Osteocyte (in vitro differentiated cells): ENCODE data around the gene PAQR7. TPM values are rescaled to one million over a fixed set of nuclear protein-coding genes. Genes with fewer than 3 reads are reported as not detected.

Experiments
- DNase-seq: peaks from one replicate; pipeline ENCODE4 v3.0.0; 2021; ENCODE audit warnings: mixed read lengths; ENCODE audit not compliant: unreplicated experiment; ENCODE audit errors: extremely low spot score
- H3K27ac Mint-ChIP-seq: one replicate; pipeline ENCODE4 v1.8.0; 2021; ENCODE audit warnings: mild to moderate bottlenecking, mixed read lengths; ENCODE audit not compliant: unreplicated experiment
- H3K27me3 Mint-ChIP-seq: one replicate; pipeline ENCODE4 v1.8.0; 2021; ENCODE audit warnings: mixed read lengths; ENCODE audit not compliant: unreplicated experiment
- H3K36me3 Mint-ChIP-seq: one replicate; pipeline ENCODE4 v1.8.0; 2021; ENCODE audit warnings: mixed read lengths; ENCODE audit not compliant: unreplicated experiment
- H3K4me1 Mint-ChIP-seq: one replicate; pipeline ENCODE4 v1.8.0; 2021; ENCODE audit warnings: mixed read lengths; ENCODE audit not compliant: unreplicated experiment
- H3K4me3 Mint-ChIP-seq: one replicate; pipeline ENCODE4 v1.8.0; 2021; ENCODE audit warnings: mild to moderate bottlenecking, moderate library complexity, mixed read lengths; ENCODE audit not compliant: unreplicated experiment
- H3K9me3 Mint-ChIP-seq: one replicate; pipeline ENCODE4 v1.8.0; 2021; ENCODE audit warnings: mixed read lengths; ENCODE audit not compliant: unreplicated experiment
- CTCF ChIP-seq: fragments of 200-600 bp; sonication (generic); IDR thresholded peaks from 2 replicates; pipeline ENCODE4 v1.5.0; 2021; ENCODE audit warnings: antibody characterized with exemption, mild to moderate bottlenecking, moderate library complexity
- total RNA-seq: library from RNA; stranded (reverse); gene quantifications from 2 replicates; pipeline ENCODE4 v1.2.1, GENCODE V29; 2021

The PAQR7 gene
- total RNA-seq, 1 donor from 2014 or later: 11.0 TPM

DNA sequence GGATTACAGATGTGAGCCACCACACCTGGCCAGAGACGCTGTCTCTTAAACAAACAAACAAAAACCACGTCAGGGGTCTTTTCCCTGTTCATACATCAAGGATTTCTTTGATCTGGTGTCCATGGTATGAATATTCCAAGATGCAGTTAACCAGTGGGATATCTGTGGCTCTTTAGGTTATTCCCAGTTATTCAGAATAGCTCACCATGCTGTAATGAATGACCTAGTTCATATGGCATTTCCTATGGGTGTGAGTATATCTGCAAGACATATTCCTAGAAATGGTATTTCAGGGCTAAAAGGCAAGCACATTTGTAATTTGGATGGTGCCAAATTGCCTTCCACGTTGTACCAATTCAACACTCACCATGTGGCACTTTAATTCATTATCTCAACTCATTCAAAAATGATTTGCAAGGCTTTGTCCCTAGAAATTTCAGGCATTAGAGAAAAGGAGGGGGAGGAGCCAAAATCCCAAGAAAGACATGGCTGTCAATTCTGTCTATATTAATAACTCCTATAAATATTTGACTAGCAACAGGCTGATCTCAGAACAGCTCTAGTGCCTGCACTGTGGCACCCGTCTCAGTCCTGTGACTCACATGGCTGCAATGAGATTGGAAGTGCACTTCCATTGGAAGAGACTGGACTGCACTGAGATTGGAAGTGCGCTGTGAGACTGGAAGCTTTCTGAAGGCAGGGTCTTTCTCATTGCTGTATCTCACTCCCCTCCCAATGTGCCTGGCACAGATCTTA, 36.7 kb upstream of the PAQR7 start:
- no peak for TF ChIP-seq CTCF
- DNase-seq: no peak
- no peaks in the 10 kb centered on the region for H3K9me3 Mint-ChIP-seq
- peaks cover 11% of the 10 kb centered on the region for H3K4me1 Mint-ChIP-seq
- no peak overlapping the region for H3K27ac Mint-ChIP-seq
- H3K27me3 Mint-ChIP-seq: no peaks in the 10 kb centered on the region
- H3K4me3 Mint-ChIP-seq: no peak overlapping the region
- H3K36me3 Mint-ChIP-seq: no peaks in the 10 kb centered on the region

DNA sequence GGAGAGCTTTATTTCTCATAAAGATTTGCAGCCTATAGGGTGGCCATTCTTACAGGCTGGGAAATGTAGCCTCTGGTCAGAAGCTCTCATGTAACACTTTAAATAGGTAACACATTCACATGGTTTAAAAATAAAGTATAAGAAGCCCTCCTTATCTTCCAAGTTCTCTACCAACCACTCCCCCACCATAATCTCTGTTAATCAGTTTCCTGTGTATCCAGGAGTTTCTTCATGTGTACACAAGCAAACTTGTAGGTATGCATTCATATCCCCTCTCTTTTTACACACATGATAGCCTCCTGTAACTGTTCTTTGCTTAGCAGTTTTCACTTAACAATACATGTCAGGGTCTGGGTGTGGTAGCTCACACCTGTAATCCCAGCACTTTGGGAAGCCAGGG, 35.7 kb upstream of the PAQR7 start:
- Mint-ChIP-seq H3K27ac (no peak overlapping the region), H3K36me3 (no peaks in the 10 kb centered on the region), H3K4me1 (peaks cover 11% of the 10 kb centered on the region), H3K4me3 (no peak overlapping the region), H3K9me3 (no peaks in the 10 kb centered on the region), H3K27me3 (no peaks in the 10 kb centered on the region)
- DNase-seq: no peak
- no peak for TF ChIP-seq CTCF

GRCh38 chr1:25909040-25909439, 33.5 kb upstream of the PAQR7 start:
- peaks cover 20% of the 10 kb centered on the region for H3K4me1 Mint-ChIP-seq
- no peak for TF ChIP-seq CTCF
- DNase-seq: no peak
- H3K27me3 Mint-ChIP-seq: no peaks in the 10 kb centered on the region
- H3K27ac Mint-ChIP-seq: no peak overlapping the region
- H3K4me3 Mint-ChIP-seq: no peak overlapping the region
- no peaks in the 10 kb centered on the region for H3K9me3 Mint-ChIP-seq
- no peaks in the 10 kb centered on the region for H3K36me3 Mint-ChIP-seq

DNA sequence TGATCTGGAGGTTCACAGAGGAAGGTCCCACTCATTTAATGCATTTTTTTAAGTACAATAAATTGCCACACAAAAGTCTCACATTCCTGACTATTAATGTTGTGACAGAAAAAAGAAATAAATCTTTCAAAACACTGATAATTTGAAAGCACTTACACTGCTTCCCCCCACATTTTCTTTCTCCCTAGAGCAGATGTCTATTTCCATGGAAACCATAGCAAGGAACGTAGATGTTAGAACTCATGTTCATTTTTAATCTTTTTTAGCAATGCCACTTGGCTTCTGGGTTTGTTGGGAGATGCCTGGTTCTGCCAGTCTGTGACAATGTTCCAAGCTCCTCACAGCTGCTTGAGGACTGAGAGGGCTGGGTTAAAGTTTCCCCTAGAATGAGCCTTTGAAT, 32.7 kb upstream of the PAQR7 start:
- H3K27me3 Mint-ChIP-seq: no peaks in the 10 kb centered on the region
- DNase-seq: no peak
- no peaks in the 10 kb centered on the region for H3K9me3 Mint-ChIP-seq
- H3K4me3 Mint-ChIP-seq: no peak overlapping the region
- H3K36me3 Mint-ChIP-seq: no peaks in the 10 kb centered on the region
- no peak overlapping the region for H3K27ac Mint-ChIP-seq
- no peak for TF ChIP-seq CTCF
- H3K4me1 Mint-ChIP-seq: peaks cover 27% of the 10 kb centered on the region

DNA sequence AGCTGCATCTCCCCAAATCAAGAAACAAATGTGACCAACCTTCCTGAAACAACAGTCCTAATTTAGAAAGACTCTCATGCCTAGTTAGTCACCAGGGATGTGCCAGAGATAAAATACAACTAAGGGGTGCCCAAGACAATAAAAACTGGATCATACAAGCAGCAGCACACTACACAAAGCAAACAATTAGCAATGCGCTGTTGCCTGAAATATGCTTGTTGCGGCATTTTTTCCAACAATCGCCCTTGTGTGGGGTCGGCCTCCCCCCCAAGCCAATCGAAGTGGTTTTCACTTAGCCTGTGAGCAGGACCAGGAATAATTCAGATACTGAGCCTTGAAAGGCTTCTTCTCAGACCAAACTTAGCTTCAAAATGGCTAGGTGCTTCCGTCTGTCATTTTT, 32.1 kb upstream of the PAQR7 start:
- Mint-ChIP-seq H3K4me3 (peak overlapping the region; percentile 85), H3K27me3 (no peaks in the 10 kb centered on the region), H3K9me3 (no peaks in the 10 kb centered on the region), H3K4me1 (peaks cover 30% of the 10 kb centered on the region), H3K36me3 (no peaks in the 10 kb centered on the region), H3K27ac (peak overlapping the region; percentile 31)
- TF ChIP-seq CTCF: no peak
- DNase-seq: no peak
